SIG-M5 (cell line): ENCODE data around the gene GYPC.

ENCODE experiments used
- DNase-seq: peaks from one replicate; lab custom pipeline; 2025; lab: John Stamatoyannopoulos, UW

The GYPC gene

DNA sequence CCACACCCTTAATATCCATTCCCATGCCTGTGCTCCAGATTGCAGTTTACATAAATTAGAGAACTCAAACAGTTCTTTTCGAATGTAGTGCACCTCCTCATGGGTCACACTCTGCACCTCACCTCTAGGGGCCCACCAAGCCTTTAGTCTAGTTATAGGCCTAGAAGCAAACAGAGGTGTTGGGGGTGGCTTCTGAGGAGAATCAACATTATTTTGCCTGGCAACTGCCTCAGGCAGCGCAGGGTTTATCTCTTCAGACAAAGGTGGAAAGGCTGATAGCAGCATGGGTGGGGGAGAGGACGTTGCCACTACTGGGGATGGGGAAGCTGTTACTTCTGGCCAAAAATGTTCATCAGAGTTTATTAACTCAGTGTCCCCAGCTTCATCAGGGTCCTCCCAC lies 5.0 kb upstream of the GYPC start:
- no peak for DNase-seq

DNA sequence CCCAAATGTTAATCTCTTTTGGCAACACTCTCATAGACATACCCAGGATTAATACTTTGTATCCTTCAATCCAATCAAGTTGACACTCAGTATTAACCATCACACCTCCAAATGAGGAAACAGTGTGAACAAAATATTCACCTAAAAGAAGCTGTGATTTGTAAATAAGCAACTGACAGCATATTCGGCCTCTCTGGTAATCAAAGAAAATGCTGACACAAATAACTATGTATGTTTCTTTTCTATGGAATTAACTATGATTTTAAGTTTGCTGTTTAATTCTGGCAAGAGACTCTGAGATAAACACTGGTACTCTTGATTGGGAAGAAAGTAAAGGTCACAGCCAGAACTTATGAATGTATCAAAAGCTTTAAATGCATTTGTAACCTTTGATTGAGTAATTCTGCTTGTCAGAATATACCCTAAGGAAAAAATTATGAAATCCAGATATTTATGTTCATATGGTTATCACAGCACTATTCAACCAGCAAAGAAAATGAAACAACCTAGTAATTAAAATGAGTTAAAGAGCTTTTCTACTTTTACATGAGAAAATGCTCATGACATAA lies 3.6 kb upstream of the GYPC start:
- DNase-seq, result no peak

- no peak for DNase-seq
Measured at GRCh38 chr2:126653109-126653508, 2.8 kb upstream of the GYPC start.

- no peak for DNase-seq
Measured at GRCh38 chr2:126653761-126654160, 2.2 kb upstream of the GYPC start.

- no peak for DNase-seq
Measured at GRCh38 chr2:126655051-126655450, 907 bp upstream of the GYPC start.

DNA sequence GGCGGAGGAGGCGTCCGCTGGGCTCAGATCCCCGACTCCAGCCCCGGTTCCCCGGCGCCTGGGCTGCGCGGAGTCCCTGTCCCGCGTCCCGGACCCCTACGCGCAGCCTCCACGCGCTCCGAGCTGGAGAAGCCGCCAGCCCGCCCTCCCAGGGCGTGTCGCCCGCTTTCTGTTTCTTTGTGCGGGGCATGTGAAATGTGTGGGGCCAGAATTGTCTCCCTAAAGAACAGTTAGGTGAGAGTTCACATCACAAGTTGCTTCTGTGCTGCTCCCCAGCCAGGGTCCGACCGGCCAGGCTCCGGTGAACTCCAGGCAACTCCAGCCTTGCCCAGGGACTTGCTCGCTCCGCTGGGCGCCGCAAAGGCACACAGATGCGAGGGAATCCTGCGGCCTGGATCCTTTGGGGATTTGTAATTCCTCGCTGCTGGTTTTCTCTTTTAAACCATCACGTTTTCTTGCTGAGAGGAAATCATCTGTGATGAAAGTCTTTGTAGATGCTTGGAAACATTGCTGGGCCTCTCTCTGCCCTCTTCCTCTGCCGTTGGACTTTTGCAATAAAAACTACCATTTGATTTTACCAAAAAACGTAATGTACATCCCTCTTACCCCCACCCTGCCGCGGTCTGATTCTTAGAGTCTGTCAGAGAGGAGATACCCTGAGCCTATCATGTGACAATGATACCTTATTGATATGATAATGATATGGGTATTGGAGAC lies 631 bp downstream of the GYPC start:
- DNase-seq, result no peak

- peak; percentile 9 for DNase-seq
Measured at GRCh38 chr2:126657148-126657635, 1.2 kb downstream of the GYPC start.

DNA sequence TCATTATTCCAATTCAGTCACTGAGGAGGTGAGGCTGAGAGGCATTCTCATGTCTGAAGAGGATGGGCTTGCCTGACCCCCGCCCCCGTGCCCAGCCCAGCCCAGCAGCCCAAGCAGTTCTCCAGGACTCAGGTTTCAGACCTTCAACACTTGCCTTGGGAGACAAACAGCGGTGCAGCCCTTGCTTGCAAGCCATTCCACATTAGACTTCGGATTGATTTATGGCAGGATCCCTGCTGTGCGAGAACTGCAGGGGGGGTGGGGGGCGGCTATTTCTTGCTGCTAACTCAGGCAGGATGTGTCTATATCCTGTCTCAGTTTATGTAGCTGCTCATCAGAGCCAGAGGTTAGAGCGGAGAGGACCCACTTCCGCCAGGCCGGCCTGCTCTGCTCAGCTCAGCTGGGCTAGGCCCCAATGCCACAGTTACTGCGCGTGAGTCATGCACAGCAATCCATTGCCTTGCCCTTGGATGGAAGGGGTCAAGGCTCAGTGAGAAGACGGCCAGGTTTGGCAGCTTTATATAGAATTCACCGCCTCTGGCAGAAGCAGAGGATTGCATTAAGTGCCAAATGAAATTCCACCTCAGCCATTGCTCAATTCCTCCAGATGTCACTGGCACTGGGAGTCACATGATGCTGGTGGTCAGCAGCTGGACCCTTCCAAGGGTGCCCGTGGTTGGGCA lies 1.8 kb downstream of the GYPC start:
- DNase-seq, result peak; percentile 70

- DNase-seq, result no peak
Measured at GRCh38 chr2:126658319-126658904, 2.5 kb downstream of the GYPC start.

- DNase-seq, result no peak
Measured at GRCh38 chr2:126658905-126659561, 3.1 kb downstream of the GYPC start.

DNA sequence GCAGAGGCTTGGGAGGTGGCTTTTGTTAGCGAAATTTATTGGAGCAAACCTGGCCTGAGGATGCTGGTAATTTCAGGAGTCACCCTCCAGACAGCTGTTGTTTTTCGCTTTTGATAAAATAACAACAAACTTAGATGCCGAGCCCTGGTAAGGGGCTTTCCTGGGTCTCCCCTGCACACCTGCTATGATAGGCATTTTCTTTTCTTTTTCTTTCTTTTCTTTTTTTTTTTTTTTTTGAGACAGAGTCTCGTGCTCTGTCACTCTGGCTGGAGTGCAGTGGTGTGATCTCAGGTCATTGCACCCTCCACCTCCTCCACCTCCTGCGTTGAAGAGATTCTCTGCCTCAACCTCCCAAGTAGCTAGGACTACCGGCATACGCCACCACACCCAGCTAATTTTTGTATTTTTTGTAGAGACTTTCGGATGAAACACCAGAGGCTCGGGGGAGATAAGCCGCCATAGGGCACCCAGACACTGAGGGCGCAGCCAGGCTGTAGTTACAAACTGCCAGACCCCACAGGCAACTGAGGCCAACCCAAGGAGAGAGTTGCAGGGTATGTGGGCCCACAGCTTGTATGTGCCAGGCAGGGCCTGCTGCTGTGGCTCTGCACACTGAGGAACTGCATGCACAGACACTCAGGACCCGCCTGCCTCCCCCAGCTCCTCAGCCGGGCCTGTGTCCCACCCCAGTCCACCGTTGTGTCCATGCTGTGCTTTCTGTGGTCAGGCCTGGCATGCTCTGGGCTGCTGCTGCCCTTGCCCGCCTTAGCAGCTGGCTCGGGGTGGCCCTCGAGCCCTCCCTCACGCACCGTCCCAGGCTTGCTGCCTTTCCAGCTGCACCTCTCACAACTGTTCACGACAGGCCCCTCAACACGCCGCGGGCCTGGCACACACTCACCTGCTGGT lies 3.9 kb downstream of the GYPC start:
- DNase-seq, result no peak

GRCh38 chr2:126660971-126661370 lies 5.0 kb downstream of the GYPC start:
- no peak for DNase-seq

DNA sequence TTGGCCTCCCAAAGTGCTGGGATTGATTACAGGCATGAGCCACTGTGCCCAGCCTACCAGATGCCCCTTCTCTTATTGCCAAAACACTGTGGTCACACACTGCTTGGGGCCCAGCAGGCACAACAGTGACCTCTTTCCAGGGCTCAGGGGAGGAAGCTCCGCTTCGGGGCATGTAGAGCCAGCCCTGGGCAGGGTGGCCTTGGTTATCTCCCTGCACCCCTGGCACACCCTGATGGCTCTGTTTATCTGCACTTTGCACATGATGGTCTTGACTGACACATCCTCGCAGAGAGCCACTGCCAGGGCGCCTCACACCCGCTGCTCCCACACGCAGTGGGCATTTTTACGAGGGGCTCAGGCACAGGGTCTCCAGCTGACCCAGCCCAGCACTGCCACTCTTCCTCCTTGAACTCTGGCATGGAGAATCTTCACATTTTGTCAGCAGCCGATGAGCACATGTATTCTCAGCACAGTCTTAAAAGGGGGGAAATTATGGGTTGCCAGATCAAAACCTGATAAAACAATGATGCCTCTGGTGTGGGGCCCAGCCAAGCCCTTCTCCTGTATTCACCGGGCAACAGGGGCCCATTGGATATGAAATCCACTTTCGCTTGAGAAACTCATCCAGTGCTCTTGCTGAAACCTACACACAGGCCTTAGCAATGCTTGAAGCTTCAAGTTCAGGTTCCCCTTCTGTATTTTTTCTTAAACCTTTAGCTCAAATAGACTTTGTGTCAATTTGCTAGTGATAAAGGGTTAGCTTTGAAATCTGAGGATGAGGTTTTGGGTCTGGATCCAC lies 5.9 kb downstream of the GYPC start:
- no peak for DNase-seq

- DNase-seq, result no peak
Measured at GRCh38 chr2:126662621-126663020, 6.7 kb downstream of the GYPC start.

DNA sequence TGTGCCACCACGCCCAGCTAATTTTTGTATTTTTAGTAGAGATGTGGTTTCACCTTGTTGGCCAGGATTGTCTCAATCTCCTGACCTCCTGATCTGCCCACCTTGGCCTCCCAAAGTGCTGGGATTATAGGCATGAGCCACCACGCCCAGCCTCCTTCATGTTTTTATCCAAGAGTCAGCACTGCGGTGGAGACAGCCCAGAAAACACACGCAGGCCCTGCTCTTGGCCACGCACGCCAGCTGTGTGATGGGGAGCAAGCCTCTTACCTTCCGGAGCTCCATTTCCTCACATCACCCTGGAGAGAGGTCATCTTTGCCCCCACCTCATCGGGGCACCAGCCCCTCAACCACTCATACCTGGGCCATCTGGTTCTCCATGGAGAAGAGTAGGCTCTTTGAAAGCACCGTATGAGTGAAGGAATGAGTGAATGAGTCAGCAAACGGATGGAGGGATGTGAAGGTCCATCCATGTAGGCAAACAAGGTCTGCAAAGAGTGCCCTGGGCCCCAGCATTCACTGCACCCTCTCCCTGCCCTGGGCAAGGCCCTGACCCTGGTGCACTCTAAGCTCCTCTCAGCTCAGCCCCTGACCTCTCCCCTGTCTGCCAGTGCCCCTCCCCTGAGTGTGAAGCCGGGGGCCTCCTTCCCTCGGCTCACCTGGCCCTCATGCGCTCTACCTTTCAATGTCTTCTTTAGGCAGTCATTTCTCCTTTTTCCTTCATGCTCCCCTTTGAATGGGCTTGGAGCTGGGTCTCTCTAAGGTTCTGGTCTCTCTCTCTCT lies 7.4 kb downstream of the GYPC start:
- DNase-seq, result no peak

GRCh38 chr2:126664234-126664633 lies 8.3 kb downstream of the GYPC start:
- no peak for DNase-seq

DNA sequence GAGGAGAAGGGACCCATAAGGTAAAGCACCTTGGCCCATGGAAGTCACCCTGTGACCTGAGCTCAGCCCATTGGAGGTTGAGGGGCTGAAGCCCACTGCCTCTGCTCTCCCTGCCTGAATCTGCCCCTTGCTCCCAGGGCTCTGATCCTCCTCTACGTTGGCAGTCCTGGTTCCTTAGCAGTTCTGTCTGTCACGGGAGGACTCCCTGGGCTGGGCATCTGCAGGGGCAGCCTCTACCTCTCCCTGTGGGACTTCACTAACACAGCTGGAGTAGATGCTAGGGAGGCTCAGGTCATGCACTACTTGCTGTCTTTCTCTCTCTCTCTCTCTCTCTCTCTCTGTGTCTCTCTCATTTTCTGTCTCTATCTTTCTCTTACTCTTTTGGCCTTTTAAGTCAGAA lies 8.7 kb downstream of the GYPC start:
- no peak for DNase-seq

- no peak for DNase-seq
Measured at GRCh38 chr2:126665483-126665882, 9.5 kb downstream of the GYPC start.

DNA sequence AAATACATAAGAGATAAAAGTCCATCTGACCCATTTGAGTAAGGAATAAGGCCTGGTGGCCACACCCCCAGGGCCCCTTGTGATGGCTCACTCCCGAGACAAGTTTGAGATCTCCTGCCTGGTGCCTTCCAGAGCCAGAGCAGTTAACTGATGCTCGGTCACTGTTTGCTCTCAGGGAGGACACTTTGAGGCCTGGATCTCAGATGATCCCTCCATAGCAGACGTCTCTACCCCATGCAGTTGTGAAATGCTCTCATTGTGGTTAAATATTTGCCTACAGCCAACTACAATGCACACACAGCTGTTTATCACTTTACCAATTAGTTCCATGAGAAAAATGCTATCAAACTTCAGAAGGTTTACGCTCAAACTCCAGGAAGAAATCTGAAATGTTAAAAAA lies 12.3 kb downstream of the GYPC start:
- no peak for DNase-seq

DNA sequence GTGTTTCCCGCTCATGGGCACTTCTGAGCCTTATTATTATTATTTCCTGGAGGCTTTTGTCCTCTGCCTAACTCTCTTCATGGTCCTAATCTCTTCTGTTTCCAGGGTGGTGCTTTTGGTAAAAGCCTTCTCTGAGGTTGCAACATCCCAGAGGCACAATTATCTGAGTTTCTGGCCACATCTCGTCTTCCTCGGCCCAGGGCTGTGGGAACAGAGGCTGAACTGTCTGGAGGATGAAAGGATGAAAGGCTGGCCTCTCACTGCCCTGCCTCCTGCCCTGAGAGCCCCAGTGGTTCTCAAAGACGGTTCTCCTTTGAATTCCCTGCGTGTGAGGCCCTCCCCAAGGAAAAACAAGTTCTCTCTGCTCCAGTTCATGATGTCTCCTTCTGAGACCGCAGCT lies 13.8 kb downstream of the GYPC start:
- DNase-seq, result no peak
